Breast epithelium (tissue), 4 donors: ENCODE measurements around the gene KRTAP2-1. TPM values are rescaled to one million over a fixed set of nuclear protein-coding genes. Genes with fewer than 3 reads are reported as not detected.
"Not testable (repeated sequence)": the region's sequence is repeated elsewhere in the genome, so short reads cannot be mapped to it uniquely, and the experiment has no call there.

Experiments
- DNase-seq, 2 donors: peaks; one replicate each; pipeline ENCODE4 v3.0.0-alpha.2; 2019; ENCODE audit warnings: low spot score in 2 of 2
- H3K27ac ChIP-seq, 2 donors: fragments of 200-600 bp; sonication (generic) in 1 of 2; one replicate each; pipeline ENCODE4 v1.5.1; 2016 to 2019; ENCODE audit warnings: mild to moderate bottlenecking in 1 of 2
- H3K27me3 ChIP-seq, 2 donors: fragments of 200-600 bp; sonication (generic) in 1 of 2; one replicate each; pipeline versions ENCODE4 v1.5.1 to v1.6.0; 2017 to 2019; ENCODE audit warnings: control low read depth in 1 of 2, mild to moderate bottlenecking in 1 of 2
- H3K36me3 ChIP-seq: fragments of 200-600 bp; one replicate; pipeline ENCODE4 v1.5.1; 2019
- H3K4me1 ChIP-seq, 2 donors: fragments of 200-600 bp; sonication (generic); one replicate each; pipeline ENCODE4 v1.5.1; 2016 to 2019; ENCODE audit warnings: control low read depth in 1 of 2
- H3K4me3 ChIP-seq, 3 donors: fragments of 200-600 bp; sonication (generic); 1 replicate in 2 of 3; 2 replicates in 1 of 3; pipeline ENCODE4 v1.5.1; 2016 to 2019; ENCODE audit warnings: mild to moderate bottlenecking in 3 of 3, moderate library complexity in 2 of 3
- H3K9me3 ChIP-seq, 2 donors: fragments of 200-600 bp; sonication (generic) in 1 of 2; one replicate each; pipeline ENCODE4 v1.5.1; 2016 to 2019; ENCODE audit warnings: control low read depth in 1 of 2
- CTCF ChIP-seq, 3 donors: fragments of 450-650 bp; IDR thresholded peaks; one replicate each; pipeline ENCODE4 v1.5.1; 2016 to 2017; ENCODE audit warnings: antibody characterized with exemption in 3 of 3, mild to moderate bottlenecking in 3 of 3, moderate library complexity in 3 of 3
- POLR2A ChIP-seq: fragments of 450-650 bp; IDR thresholded peaks from one replicate; pipeline ENCODE4 v1.6.1; 2016; ENCODE audit warnings: antibody characterized with exemption, mild to moderate bottlenecking, moderate library complexity
- POLR2AphosphoS5 ChIP-seq, 3 donors: sonication (generic); formaldehyde crosslinking; IDR thresholded peaks; one replicate each; pipeline ENCODE4 v1.6.1; 2017; ENCODE audit warnings: antibody characterized with exemption in 3 of 3
- intact Hi-C: fragments of 100-400 bp; cut with DNase I; formaldehyde crosslinking; loops from one replicate; pipeline ENCODE4 v1.15.1; 2023; ENCODE audit warnings: low total_unique reads
- total RNA-seq, 3 donors: library from RNA; depleted of rRNA; stranded (reverse); fragments of >200 nt; gene quantifications; one replicate each; pipeline ENCODE4 v1.1.0, GENCODE V29; 2016

The KRTAP2-1 gene
- total RNA-seq, result not detected

GRCh38 chr17:41046735-41047465 lies at the start of gene KRTAP2-1:
TSS of gene KRTAP2-1 (minus strand) at chr17:41047316. CDS start at chr17:41047267, 49 bp downstream.
- H3K27me3 ChIP-seq, H3K4me3 ChIP-seq, H3K4me1 ChIP-seq, H3K36me3 ChIP-seq, DNase-seq, H3K27ac ChIP-seq, H3K9me3 ChIP-seq, intact Hi-C loops: not testable (repeated sequence)

- TF ChIP-seq POLR2A (no peak), CTCF (IDR thresholded peaks at IDR 0.05) (no peak), POLR2AphosphoS5 (IDR thresholded peaks at IDR 0.05) (no peak)
- Histone ChIP-seq H3K9me3 (no peaks in the 10 kb centered on the region), H3K4me3 (no peak overlapping the region), H3K36me3 (no peaks in the 10 kb centered on the region), H3K27me3 (no peaks in the 10 kb centered on the region), H3K27ac (no peak overlapping the region), H3K4me1 (no peaks in the 10 kb centered on the region)
- intact Hi-C loops, result no loop called here
- DNase-seq, result no peak
Measured at GRCh38 chr17:41096055-41096454, 48.9 kb upstream of the KRTAP2-1 start.

- H3K4me1 ChIP-seq, DNase-seq, H3K4me3 ChIP-seq, H3K27ac ChIP-seq, intact Hi-C loops, H3K9me3 ChIP-seq, H3K36me3 ChIP-seq, H3K27me3 ChIP-seq: not testable (repeated sequence)
Measured at GRCh38 chr17:41088760-41089352, 41.7 kb upstream of the KRTAP2-1 start.

- H3K9me3 ChIP-seq, H3K27ac ChIP-seq, H3K27me3 ChIP-seq, DNase-seq, intact Hi-C loops, H3K4me3 ChIP-seq, H3K4me1 ChIP-seq, H3K36me3 ChIP-seq: not testable (repeated sequence)
Measured at GRCh38 chr17:41084100-41084856, 37.2 kb upstream of the KRTAP2-1 start, which contains the start of gene KRTAP4-7. TSS of gene KRTAP4-7 (plus strand) at chr17:41084150. CDS start at chr17:41084207, 57 bp downstream.

- DNase-seq, H3K36me3 ChIP-seq, H3K4me1 ChIP-seq: not testable (repeated sequence)
Measured at GRCh38 chr17:41083427-41083826, 36.3 kb upstream of the KRTAP2-1 start.

GRCh38 chr17:41082626-41083025 lies 35.5 kb upstream of the KRTAP2-1 start:
- DNase-seq, result no peak
- TF ChIP-seq POLR2A (no peak), POLR2AphosphoS5 (IDR thresholded peaks at IDR 0.05) (no peak), CTCF (IDR thresholded peaks at IDR 0.05) (no peak)
- no peaks in the 10 kb centered on the region for H3K9me3 ChIP-seq
- no peak overlapping the region for H3K27ac ChIP-seq
- H3K4me1 ChIP-seq, result no peaks in the 10 kb centered on the region
- H3K27me3 ChIP-seq, result no peaks in the 10 kb centered on the region
- intact Hi-C loops, result no loop called here
- no peak overlapping the region for H3K4me3 ChIP-seq
- no peaks in the 10 kb centered on the region for H3K36me3 ChIP-seq

More at GRCh38 chr17:41083427-41083826, 36.3 kb upstream of the KRTAP2-1 start:
- H3K9me3 ChIP-seq, H3K27ac ChIP-seq, H3K27me3 ChIP-seq, H3K4me3 ChIP-seq, intact Hi-C loops: not testable (repeated sequence)

- no peaks in the 10 kb centered on the region for H3K36me3 ChIP-seq
- H3K9me3 ChIP-seq, result no peaks in the 10 kb centered on the region
- no peak overlapping the region for H3K4me3 ChIP-seq
- intact Hi-C loops, result no loop called here
- no peak for TF ChIP-seq CTCF (IDR thresholded peaks at IDR 0.05)
- TF ChIP-seq POLR2AphosphoS5 (IDR thresholded peaks at IDR 0.05), result no peak
- no peak for TF ChIP-seq POLR2A
- no peak overlapping the region for H3K27ac ChIP-seq
- H3K4me1 ChIP-seq, result no peaks in the 10 kb centered on the region
- DNase-seq, result no peak
- no peaks in the 10 kb centered on the region for H3K27me3 ChIP-seq
Measured at GRCh38 chr17:41076788-41077187, 29.7 kb upstream of the KRTAP2-1 start.
